ENCODE data around the gene NADSYN1.

DNA sequence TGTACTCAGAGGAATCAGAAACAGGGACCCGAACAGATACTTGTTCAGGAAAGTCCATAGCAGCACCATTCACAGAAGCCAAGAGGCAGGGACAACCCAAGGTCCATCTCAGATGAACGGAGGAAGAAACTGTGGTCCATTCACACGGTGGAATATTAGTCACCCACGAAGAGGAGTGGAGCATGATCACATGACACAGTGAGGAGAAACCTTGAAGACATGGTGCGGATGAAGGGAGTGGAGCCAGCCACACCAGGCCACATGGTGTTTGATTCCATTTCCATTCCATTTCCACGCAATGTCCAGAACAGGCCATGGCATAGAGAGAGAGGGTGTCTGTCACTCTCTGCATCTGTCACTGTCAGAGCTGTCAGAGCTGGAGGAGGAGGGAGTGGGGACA, 30.7 kb downstream of the NADSYN1 start:
- TF ChIP-seq, protein P1, sequence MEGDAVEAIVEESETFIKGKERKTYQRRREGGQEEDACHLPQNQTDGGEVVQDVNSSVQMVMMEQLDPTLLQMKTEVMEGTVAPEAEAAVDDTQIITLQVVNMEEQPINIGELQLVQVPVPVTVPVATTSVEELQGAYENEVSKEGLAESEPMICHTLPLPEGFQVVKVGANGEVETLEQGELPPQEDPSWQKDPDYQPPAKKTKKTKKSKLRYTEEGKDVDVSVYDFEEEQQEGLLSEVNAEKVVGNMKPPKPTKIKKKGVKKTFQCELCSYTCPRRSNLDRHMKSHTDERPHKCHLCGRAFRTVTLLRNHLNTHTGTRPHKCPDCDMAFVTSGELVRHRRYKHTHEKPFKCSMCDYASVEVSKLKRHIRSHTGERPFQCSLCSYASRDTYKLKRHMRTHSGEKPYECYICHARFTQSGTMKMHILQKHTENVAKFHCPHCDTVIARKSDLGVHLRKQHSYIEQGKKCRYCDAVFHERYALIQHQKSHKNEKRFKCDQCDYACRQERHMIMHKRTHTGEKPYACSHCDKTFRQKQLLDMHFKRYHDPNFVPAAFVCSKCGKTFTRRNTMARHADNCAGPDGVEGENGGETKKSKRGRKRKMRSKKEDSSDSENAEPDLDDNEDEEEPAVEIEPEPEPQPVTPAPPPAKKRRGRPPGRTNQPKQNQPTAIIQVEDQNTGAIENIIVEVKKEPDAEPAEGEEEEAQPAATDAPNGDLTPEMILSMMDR (IDR thresholded peaks at IDR 0.05; ENCODE audit: low read length): no peak
- TF ChIP-seq EZH2 (optimal IDR thresholded peaks at IDR 0.05; ENCODE audit: low read depth, low read length): no peak
